ENCODE measurements around the gene SLC44A1.

SLC44A1 gene

DNA sequence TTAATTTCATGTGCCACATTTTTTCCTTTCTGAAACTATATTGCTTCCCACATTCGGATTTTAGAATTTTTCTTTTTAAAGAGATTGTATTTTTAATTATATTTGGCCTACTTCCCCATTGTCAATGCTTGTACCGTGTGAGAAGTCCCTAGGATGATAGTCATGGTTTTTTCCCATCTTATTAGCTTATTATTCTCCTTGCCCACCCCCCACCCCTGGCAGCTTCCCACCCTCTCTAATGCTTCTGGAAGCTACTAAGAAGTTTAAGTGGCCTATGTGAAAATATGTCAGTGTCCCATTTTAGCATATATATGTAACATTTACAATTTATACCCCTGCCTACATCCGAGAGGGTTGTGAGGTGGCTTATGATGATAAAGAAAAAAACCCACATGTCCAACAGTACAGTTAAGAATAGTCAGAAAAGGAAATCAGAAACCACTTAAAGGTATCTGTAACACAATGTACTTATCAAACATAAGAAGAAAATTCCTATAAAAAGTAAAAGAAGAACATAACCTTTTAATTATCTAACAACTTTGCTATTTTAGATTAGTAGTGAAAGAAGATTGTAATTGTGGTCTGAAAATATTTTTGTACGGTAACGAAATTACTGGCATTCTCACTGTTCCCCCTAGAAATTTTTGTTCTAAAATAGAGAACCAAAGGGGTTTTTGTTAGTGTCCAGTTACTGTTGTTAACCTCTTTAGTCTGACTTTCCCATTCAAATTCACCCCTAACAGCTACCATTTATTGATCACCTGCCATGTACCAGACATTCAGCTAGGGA lies 62.1 kb downstream of the SLC44A1 start:
- no peak for DNase-seq

DNA sequence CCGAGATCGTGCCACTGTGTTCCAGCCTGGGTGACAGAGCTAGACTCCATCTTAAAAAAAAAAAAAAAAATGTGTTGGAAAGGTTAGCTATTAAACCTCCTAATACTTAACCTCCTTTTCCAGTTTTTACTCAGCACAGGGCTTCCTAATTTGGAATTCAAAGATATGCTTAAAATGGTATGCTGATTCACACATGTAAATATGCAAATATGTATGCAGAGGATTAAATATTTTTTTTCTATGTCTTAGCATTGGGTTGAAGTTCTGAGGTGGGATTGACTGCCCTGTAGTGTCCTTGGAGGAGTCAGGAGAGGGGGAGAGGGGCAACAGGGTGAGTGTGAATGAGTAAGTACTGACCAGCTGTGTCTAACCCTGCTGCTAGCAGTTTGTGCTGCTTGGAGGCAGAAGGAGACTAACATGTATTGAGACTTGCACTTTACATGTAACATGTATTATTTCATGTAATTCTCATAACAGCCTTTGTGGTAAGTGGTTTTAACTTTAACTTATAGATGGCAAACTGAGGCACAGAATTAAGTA lies 63.2 kb downstream of the SLC44A1 start:
- no peak for DNase-seq

DNA sequence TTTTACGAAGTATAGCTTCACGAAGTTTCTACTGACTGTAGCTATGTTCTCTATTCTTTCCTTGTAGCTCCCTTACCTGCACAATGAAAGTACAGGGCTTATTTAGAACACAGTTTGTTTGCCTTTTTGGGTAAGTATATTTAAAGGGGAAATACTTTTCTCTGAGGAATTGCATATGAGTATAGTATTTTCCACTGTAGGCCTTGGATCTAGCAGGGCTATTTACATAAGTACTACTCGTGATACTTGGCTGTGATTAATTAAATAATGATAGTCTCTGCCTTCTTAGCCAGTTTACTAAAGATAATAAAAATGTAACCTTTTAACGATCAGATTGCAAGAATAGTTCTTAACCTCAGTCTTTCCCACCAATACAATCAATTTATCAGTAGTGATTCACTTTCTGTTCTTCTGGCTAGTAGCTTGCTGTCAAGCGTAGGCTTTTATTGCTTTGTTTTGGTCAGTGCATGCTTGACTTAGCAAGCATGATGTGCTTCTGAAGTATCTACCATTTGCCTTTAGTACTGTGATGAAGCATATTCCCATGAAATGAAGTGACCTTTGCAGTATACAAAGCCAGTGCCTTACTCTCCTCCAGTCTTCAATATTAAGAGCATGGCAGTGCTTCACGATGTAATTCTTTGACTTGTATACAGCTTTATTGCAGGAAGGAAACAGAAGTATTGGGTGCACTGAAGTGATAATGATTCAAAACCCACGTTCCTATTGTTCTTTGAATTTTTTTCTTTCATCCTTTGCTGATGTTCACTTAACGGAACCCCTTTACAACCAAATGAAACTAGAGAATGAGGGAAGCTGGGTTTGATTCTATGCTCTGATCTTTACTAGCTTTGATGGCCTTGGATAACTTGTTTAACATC lies 64.2 kb downstream of the SLC44A1 start:
- no peak for DNase-seq

DNA sequence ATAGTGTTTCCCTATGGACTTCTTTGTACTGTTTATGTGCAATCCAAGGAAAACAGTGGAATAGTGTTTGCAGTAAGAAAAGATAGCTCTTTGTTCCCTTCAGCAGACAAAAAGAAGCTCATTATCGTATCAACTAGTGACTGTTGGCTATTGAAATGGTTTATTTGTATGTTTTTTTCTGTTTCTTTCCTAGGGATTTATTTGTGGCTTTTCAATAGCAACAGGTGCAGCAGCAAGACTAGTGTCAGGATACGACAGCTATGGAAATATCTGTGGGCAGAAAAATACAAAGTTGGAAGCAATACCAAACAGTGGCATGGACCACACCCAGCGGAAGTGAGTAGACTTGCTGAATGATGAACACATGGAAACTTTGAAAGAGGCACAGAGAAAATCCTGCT lies 65.1 kb downstream of the SLC44A1 start:
- DNase-seq: no peak

DNA sequence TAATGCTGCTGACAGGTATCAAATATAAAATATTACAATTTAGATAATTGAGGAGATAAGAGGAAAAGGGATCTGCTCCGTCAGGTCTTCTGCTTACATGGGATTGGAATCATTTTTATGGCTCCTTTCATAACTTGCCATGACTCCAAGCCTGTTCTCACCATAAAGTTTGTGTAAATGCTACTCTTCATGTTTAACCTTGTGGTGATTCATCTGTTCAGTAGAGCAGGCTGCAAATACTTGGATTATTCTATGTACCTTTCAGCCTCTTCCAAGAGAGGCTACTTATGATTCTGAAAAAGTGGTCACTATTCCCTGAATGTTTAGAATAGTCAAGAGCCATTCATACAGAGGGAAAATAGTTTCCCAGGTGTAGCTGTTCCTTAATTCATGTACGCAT lies 66.9 kb downstream of the SLC44A1 start:
- no peak for DNase-seq

DNA sequence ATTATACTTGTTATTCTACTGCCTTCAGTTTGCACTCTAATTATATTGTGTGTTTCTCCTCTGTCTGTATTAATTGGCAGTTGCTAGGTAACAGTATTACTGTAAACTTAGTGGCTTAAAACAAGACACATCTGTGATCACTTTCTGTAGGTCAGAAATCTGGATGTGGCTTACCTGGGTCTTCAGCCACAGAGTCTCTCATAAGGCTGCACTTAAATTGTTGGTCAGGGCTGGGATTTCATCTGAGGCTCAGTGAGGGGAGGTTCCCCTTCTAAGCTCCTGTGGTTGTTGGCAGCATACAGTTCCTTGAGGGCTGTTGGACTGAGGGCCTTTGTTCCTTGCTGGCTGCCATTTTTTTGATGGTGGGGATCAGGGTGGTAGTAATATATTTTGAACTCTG lies 68.8 kb downstream of the SLC44A1 start:
- DNase-seq: no peak

DNA sequence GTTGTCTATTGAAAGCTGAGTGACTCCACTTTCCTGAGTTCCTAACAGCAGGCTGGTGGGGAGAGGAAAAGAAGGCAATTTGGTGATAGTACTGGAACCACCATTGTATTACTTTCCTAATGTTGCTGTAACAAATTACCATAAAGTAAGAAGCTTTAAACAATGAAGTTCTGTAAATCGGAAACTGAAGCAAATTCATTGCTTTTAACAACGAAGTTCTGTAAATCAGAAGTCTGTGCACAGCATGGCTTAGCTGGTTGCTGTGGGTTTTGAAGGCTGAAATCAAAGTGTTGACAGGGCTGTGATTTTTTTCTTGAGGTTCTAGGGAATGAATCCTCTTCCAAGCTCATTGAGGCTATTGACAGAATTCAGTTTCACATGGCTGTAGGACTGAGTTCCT lies 72.3 kb downstream of the SLC44A1 start:
- DNase-seq: no peak

DNA sequence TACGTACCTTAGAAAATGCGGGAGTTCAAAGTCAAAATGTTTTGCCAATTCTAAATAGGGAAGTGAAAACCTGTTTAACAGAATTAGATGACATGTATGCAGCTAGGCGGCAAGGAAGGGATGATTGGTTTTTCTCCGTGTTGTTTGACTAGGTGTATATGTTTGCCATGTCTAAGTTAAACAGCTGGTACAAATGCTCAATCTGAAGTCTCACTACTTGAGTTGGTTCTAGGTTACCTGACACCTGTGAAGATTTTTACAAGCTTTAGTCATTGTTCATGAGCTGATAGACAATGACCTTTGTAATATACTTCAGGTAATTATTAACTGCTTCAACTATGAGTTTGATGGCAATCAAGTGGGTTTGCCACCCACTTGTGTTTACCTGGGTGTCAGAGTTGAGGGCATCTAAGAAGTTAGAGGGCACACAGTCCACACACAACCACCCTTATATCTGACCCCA lies 74.3 kb downstream of the SLC44A1 start:
- DNase-seq: no peak

DNA sequence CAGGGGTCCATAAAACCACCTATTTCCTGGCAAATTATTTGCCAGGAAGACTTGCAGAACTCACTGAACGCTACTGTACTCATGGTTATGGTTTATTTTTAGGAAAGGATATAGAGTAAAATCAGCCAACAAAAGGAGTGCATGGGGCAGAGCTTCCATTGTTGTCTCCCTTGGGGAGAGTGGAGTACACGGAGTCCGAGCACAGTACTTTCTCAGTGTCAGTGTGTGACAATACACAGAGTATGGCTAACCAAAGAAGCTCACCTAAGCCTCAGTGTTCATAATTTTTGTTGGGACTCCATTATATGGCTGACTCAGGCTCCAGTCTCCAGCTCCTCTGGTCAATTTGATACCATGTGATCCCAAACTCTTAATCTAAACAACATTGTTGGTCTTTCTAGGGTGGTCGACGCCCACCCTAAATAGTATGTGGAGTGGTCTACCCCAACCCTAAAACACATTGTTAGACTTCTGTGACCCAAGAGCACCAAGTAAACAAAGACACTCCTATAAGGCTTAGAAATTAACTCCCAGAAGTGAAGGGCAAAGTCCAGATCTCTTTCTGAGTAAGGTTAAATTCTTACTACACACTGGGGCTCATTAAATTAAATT lies 74.9 kb downstream of the SLC44A1 start:
- DNase-seq: no peak

DNA sequence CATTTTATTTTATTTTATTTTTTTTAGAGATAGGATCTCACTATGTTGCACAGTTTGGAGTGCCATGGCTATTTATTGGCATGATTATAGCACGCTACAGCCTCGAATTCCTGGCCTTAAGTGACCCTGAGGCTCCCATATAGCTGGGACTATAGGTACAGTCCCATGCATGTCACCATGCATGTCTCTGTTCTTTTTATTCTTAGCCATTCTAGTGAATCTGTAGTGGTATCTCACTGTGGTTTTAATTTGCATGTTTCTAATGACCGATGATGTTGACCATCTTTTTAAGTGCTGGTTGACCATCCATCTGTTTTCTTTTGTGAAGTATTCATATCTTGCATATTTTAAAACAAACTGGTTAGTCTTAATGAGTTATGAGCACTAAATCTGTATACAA lies 76.1 kb downstream of the SLC44A1 start:
- DNase-seq: no peak

DNA sequence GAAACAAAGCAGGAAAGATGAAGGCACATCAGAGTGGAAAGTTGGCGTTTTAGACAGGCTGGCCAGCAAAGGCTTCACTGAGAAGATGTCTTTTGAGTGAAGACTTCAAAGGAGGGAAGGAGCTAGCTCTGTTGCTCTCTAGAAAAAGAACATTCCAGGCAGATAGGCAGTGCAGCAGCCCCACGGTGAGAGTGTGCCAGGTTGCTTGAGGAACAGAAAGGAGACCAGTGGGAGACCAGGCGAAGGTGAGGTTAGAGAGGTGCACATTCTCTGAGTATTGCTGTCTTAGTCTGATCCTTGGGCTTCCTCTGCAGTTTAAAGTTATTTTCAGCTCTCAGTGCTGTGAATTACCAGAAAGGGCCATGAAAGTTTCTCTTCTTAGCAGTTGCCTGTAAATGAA lies 83.8 kb downstream of the SLC44A1 start:
- DNase-seq: no peak

DNA sequence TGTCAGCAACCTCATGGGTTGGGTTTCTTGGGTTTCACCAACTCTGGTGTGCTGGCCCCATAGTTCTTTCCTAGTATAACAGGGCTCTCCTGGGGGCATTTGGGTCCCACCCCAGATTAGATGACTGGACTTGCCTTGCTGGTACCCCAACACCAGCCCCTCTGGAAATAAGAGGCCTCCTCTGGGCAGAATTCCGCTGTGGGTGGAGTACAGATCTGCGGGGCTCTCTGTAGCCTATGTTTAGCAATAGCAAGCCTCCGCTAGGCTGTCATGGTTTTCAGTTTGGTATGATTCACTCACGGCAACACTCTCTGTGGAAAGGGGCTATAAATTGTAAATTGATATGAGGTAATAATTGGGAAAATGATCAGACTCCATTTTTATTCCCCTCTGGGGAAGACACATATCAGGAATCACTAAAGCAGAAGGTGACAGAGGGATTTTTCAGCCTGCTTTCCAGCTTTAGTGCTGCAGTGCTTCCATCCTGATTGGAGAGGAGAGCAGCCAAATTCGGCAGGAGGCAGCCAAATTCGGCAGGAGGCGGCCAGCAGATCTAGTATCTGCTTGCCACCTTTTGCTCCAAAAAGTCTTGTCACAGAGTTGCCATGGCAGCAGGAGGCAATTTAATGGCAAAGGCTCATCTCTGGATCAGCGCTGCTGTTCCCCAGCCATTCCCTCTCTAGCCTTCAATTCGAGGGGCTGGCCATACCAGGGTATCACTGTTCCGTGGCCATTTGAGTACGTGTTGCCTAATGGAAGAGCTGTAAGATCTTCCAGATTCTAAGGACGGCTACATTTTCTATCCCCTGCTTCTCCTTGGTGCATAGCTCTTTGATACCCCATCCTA lies 84.6 kb downstream of the SLC44A1 start:
- DNase-seq: no peak

DNA sequence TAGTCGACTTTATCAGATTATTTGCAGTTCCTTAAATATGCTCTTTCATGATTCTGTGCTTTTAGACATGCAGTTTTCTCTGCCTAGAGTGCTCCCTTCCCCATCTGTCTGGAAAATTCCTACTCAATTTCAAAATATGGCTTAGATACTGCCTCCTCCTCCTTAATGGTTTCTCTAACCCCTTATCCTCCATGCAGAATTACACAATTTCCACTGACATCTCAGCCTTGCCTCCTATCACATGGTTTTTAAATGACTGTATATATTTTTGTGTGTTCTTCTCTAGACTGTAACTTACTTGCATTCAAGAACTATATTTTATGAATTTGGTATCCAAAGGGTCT lies 85.2 kb downstream of the SLC44A1 start:
- DNase-seq: no peak

DNA sequence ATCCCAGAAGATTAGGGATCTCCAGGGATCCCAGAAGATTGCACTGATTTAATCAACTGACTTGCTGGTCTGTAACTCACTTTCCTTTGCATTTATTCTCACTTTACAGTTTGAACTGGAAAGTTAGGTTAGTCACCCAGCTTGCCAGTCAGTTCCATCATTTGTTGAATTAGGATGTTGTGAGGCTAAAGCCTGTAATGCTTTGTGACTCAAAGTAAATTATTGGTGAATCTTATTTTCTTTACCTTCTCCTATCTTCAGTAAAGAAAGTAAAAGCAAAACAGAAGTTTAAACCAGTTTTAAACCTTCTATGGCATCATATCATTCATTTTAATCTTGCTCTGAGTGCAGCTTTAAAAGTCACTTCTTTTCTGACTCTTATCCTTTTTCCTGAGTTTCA lies 85.8 kb downstream of the SLC44A1 start:
- no peak for DNase-seq

DNA sequence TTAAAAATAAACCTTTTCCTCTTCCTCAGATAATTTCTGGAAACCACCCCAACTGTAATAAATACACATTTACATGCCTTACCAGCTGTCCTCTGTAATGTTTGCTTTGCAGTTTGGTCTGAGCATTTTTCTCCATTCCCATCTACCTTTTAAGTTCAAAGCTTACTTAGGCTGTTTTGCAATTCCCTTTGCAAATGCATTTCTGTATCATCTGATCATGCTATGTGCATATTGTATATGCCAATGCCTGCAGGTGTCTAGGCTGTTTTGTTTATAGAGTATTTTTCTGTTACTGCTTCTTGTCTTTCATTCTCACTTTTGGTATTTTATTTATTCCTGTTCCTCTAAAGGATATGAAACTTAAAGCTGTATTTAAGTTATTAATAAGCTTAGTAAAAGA lies 86.3 kb downstream of the SLC44A1 start:
- DNase-seq: no peak

DNA sequence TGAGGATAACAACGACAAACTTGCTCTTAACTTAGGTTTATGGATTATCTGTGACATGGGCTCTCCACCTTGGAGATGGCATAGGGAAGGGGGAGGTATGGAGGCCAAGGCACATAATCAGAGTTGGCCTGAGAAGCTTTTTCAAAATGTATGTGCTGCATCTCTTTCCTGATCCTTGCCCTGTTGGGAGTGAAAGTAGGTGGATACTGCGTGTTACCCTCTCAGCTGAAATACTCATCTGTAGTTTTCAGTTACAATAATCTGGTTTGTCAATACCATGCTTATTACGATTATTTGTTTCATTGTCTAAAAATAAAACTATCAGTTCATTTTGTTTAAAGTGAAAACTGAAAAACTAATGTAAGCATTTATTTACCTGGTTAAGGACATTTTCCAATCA lies 86.7 kb downstream of the SLC44A1 start:
- DNase-seq: no peak

DNA sequence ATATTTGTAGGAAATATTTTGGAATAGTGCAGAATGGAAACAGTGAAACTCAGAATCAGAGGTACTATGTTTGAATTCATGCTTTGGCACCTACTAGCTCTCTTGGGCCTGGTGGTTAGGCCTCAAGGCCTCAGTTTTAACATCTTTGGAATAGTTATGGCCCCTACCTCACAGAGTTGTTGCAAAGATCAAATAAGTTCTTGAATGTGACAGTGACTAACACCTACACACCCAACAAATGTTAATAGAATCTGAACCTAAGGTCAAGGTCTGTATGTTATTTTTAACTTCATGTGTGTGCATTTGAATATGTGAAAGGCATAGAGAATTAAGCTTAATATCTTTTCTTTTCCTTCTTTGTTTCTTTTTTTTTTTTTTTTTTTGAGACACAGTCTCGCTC lies 87.3 kb downstream of the SLC44A1 start:
- DNase-seq: no peak

DNA sequence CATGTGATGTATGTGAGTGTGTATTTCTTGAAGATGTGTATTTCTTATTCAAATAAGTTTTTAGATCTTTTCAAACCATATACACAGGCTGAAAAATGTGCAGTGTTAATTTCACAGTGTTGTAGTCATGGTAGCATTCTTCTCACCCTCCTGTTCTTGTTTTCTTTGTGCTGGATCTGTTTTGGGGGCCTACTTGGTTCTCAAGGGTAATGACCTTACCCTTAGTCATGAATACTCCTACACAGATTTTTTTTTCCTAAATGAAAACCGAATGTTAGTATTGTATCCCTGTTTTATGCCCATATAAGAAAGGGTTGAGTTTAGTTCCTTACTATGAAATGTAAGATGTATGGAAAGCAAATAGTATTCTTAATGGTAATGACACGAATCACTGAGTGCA lies 88.0 kb downstream of the SLC44A1 start:
- no peak for DNase-seq

DNA sequence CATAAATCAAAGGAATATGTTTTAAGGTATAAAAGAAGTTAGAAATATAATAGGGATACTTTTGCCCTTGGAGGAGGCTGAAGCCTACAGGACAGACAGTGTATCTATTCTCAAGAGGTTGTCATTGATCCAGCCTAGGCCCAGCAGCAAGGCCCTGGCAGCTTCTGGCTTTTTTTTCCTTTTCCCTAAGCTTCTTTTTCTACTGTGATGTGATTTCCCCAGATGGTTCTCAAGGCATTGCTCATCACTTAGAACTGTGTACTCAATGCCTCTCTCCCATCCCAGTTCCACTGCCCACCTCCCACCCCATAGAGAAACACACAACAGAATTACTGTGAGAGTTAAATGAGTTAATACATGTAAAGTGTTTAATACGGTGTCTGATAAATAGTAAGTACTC lies 88.6 kb downstream of the SLC44A1 start:
- DNase-seq: no peak

DNA sequence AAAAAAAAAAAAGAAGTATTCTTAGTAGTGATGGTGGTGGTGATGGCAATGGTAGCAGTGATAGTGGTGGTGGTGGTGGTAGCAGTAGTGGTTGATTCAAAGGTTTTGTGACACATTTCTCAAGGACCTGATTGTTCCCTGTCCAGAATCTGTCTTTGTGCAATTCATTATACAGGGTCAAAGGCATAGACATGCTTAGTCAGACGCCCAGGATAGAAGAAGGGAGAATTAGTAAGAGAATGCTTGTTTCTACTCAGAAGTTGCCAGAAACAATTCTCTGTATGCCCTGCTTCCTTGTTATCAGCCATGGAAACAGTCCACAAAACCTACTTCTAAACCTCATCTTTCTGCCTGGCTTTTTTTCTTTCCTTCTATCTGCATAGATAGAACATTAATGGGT lies 89.4 kb downstream of the SLC44A1 start:
- DNase-seq: no peak

DNA sequence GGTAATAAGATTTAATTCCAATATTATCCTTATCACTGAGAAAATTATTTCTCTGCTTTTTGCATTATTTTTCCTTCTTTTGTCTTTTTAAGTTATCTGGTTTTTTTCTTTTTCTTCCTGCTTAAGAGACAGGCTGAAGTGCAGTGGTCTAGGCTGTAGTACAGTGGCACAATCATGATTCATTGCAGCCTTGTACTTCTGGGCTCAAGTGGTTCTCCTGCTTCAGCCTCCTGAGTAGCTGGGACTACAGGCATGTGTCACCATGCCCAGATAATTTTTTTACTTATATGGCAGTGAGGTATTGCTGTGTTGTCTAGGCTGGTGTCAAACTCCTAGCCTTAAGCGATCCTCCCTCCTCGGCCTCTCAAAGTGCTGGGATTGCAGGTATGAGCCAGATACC lies 93.9 kb downstream of the SLC44A1 start:
- DNase-seq: no peak

DNA sequence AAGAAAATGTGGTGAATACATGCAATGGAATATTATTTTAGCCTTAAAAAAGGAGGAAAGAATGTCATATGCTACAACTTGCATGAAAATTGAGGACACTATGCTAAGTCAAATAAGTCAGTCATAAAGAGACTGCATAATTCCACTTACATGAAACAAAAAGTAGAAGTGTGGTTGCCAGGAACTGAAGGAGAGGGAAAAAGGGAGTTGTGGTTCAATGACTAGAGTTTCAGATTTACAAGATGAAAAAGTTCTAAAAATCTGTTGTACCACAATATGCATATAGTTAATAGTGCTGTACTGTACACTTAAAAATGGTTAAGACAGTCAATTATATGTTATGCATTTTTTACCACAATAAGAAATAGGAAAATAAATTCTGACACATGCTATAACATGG lies 95.4 kb downstream of the SLC44A1 start:
- no peak for DNase-seq

Measured in stimulated activated naive CD4-positive, alpha-beta T cell (primary cell).